CD14-positive monocyte (primary cell): Measurements from ENCODE around the gene CDK15. TPM values are rescaled to one million over a fixed set of nuclear protein-coding genes. Genes with fewer than 3 reads are reported as not detected.
A peak's percentile ranks its signal among the peaks of the same experiment; 100 is the strongest.

Experiments
- DNase-seq, 3 donors: peaks; one replicate each; pipeline ENCODE4 v3.0.0-alpha.2; 2011 to 2022
- H2AFZ ChIP-seq: 2 replicates; pipeline ENCODE4 v1.6.0; 2012; ENCODE audit warnings: mild to moderate bottlenecking, low read depth, low read length, inconsistent platforms; ENCODE audit not compliant: insufficient read depth, poor library complexity, severe bottlenecking
- H3K27ac ChIP-seq, 2 donors: 1 replicate in 1 of 2; 2 replicates in 1 of 2; pipeline ENCODE4 v1.5.1; 2012 to 2013; ENCODE audit warnings: low read length in 2 of 2, control low read depth in 1 of 2, inconsistent platforms in 1 of 2, low read depth in 1 of 2, mild to moderate bottlenecking in 1 of 2
- H3K27me3 ChIP-seq, 2 donors: one replicate each; pipeline versions ENCODE4 v1.6.0 to v1.6.1; 2011 to 2013; ENCODE audit warnings: low read length in 2 of 2; ENCODE audit not compliant: control insufficient read depth in 2 of 2, insufficient read depth in 2 of 2
- H3K36me3 ChIP-seq, 2 donors: replicated peaks in 1 of 2; 1 replicate in 1 of 2; 2 replicates in 1 of 2; pipeline versions ENCODE4 v1.5.1 to v1.6.1; 2012 to 2013; ENCODE audit warnings: low read length in 2 of 2, control low read depth in 1 of 2, inconsistent platforms in 1 of 2, mild to moderate bottlenecking in 1 of 2; ENCODE audit not compliant: insufficient read depth in 2 of 2, control insufficient read depth in 1 of 2
- H3K4me1 ChIP-seq, 2 donors: 1 replicate in 1 of 2; 2 replicates in 1 of 2; pipeline versions ENCODE4 v1.5.1 to v1.6.1; 2012 to 2013; ENCODE audit warnings: low read length in 2 of 2, control low read depth in 1 of 2, inconsistent platforms in 1 of 2, mild to moderate bottlenecking in 1 of 2, moderate library complexity in 1 of 2; ENCODE audit not compliant: insufficient read depth in 2 of 2, control insufficient read depth in 1 of 2
- H3K4me2 ChIP-seq: replicated peaks from 2 replicates; pipeline ENCODE3; 2012; ENCODE audit warnings: low read length, moderate library complexity, mild to moderate bottlenecking; ENCODE audit not compliant: poor library complexity, severe bottlenecking; ENCODE audit errors: extremely low read depth
- H3K4me3 ChIP-seq, 3 experiments: fragments of 200-600 bp in 1 of 3; sonication (generic) in 1 of 3; replicated peaks in 1 of 3; 1 replicate in 2 of 3; 2 replicates in 1 of 3; pipeline ENCODE4 v1.5.1; 2011 to 2013; ENCODE audit warnings: low read length in 3 of 3, mild to moderate bottlenecking in 3 of 3, control low read depth in 2 of 3, low read depth in 2 of 3, inconsistent platforms in 1 of 3, moderate library complexity in 1 of 3
- H3K79me2 ChIP-seq: 2 replicates; pipeline ENCODE4 v1.6.0; 2012; ENCODE audit warnings: mild to moderate bottlenecking, control low read depth, inconsistent platforms, low read length, moderate library complexity; ENCODE audit not compliant: insufficient read depth
- H3K9ac ChIP-seq: 2 replicates; pipeline ENCODE4 v1.6.0; 2017; ENCODE audit warnings: low read length, mild to moderate bottlenecking; ENCODE audit not compliant: insufficient read depth, poor library complexity, severe bottlenecking
- H3K9me3 ChIP-seq, 2 donors: replicated peaks in 1 of 2; 1 replicate in 1 of 2; 2 replicates in 1 of 2; pipeline versions ENCODE4 v1.5.1 to v1.6.1; 2012 to 2013; ENCODE audit warnings: low read length in 2 of 2, control low read depth in 1 of 2; ENCODE audit not compliant: control insufficient read depth in 1 of 2, insufficient read depth in 1 of 2
- H4K20me1 ChIP-seq: 2 replicates; pipeline ENCODE4 v1.6.0; 2012; ENCODE audit warnings: mild to moderate bottlenecking, low read length, control low read depth, moderate library complexity; ENCODE audit not compliant: insufficient read depth
- H3K27ac Mint-ChIP-seq, 7 donors: one replicate each; pipeline ENCODE4 v1.8.0; 2020; ENCODE audit warnings: mild to moderate bottlenecking in 7 of 7, mixed read lengths in 7 of 7, moderate library complexity in 6 of 7, inconsistent platforms in 2 of 7
- H3K27me3 Mint-ChIP-seq, 3 donors: one replicate each; pipeline ENCODE4 v1.8.0; 2021 to 2022; ENCODE audit warnings: low read depth in 3 of 3, mild to moderate bottlenecking in 3 of 3, mixed read lengths in 3 of 3, moderate library complexity in 3 of 3, inconsistent platforms in 1 of 3
- H3K36me3 Mint-ChIP-seq, 2 donors: one replicate each; pipeline ENCODE4 v1.8.0; 2020; ENCODE audit warnings: mixed read lengths in 2 of 2, inconsistent platforms in 1 of 2, mild to moderate bottlenecking in 1 of 2
- H3K4me1 Mint-ChIP-seq: one replicate; pipeline ENCODE4 v1.8.0; 2020; ENCODE audit warnings: mild to moderate bottlenecking, mixed read lengths
- H3K4me3 Mint-ChIP-seq, 2 donors: one replicate each; pipeline ENCODE4 v1.8.0; 2020; ENCODE audit warnings: mild to moderate bottlenecking in 2 of 2, mixed read lengths in 2 of 2, moderate library complexity in 1 of 2
- H3K9me3 Mint-ChIP-seq, 7 donors: one replicate each; pipeline ENCODE4 v1.8.0; 2020 to 2022; ENCODE audit warnings: mixed read lengths in 7 of 7, mild to moderate bottlenecking in 6 of 7, moderate library complexity in 6 of 7, inconsistent platforms in 2 of 7
- CTCF ChIP-seq: fragments of 200-600 bp; IDR thresholded peaks from one replicate; pipeline ENCODE4 v1.8.0; 2022; ENCODE audit warnings: antibody characterized with exemption, mild to moderate bottlenecking
- WGBS: methylation state at CpG from one replicate; pipeline ENCODE4 v1.1.5; 2013; ENCODE audit warnings: missing lambda C conversion rate; ENCODE audit not compliant: insufficient coverage; 5-methylcytosine and 5-hydroxymethylcytosine counted together
- intact Hi-C, 2 donors: fragments of 100-400 bp; cut with micrococcal nuclease; formaldehyde crosslinking; loops; one replicate each; pipeline versions ENCODE4 v1.15.0 to v1.15.1; 2023
- polyA plus RNA-seq, 3 donors: library from polyadenylated mRNA; depleted of rRNA in 1 of 3; unstranded in 2 of 3; stranded (reverse) in 1 of 3; fragments of 300-500 nt in 2 of 3; fragments of >200 nt in 1 of 3; fragmentation: Illumina TruSeq in 2 of 3; gene quantifications; 1 replicate in 2 of 3; 2 replicates in 1 of 3; pipeline ENCODE4 v1.2.3, GENCODE V29; 2012 to 2021

The CDK15 gene
- polyA plus RNA-seq, 3 donors: not detected

- Histone ChIP-seq H3K27me3 (no peaks in the 10 kb centered on the region), H4K20me1 (no peaks in the 10 kb centered on the region), H3K4me1 (no peaks in the 10 kb centered on the region), H2AFZ (no peak overlapping the region), H3K4me3 (no peak overlapping the region), H3K4me2 (no peak overlapping the region), H3K27ac (no peak overlapping the region), H3K79me2 (no peaks in the 10 kb centered on the region), H3K9me3 (no peaks in the 10 kb centered on the region), H3K36me3 (no peaks in the 10 kb centered on the region), H3K9ac (no peak overlapping the region)
- Mint-ChIP-seq H3K9me3 (no peaks in the 10 kb centered on the region), H3K27ac (peak overlapping the region in 1 of 7 donors; percentile 45), H3K27me3 (no peaks in the 10 kb centered on the region), H3K4me3 (no peak overlapping the region), H3K4me1 (no peaks in the 10 kb centered on the region), H3K36me3 (no peaks in the 10 kb centered on the region)
- 88% methylated on average over 9 of the region's 10 CpGs for WGBS
- TF ChIP-seq CTCF: no peak
- intact Hi-C loops: no loop called here
- DNase-seq: no peak
Observed at GRCh38 chr2:201918616-201919307, 112.4 kb downstream of the CDK15 start.

- Mint-ChIP-seq H3K9me3 (no peaks in the 10 kb centered on the region), H3K4me3 (no peak overlapping the region), H3K4me1 (no peaks in the 10 kb centered on the region), H3K27me3 (no peaks in the 10 kb centered on the region), H3K36me3 (no peaks in the 10 kb centered on the region), H3K27ac (no peak overlapping the region)
- Histone ChIP-seq H3K36me3 (no peaks in the 10 kb centered on the region), H3K27ac (no peak overlapping the region), H3K4me3 (no peak overlapping the region), H4K20me1 (no peaks in the 10 kb centered on the region), H3K9ac (no peak overlapping the region), H3K27me3 (no peaks in the 10 kb centered on the region), H3K4me2 (no peak overlapping the region), H3K79me2 (no peaks in the 10 kb centered on the region), H2AFZ (no peak overlapping the region), H3K4me1 (no peaks in the 10 kb centered on the region), H3K9me3 (no peaks in the 10 kb centered on the region)
- TF ChIP-seq CTCF: no peak
- intact Hi-C loops: no loop called here
- WGBS: no CpG with 5 or more reads among the region's 6 CpGs
- DNase-seq: no peak
Observed at GRCh38 chr2:201919308-201919634, 112.9 kb downstream of the CDK15 start.
